Upper lobe of left lung (tissue), 4 donors: Measurements from ENCODE around the gene AGBL1.

ENCODE experiments used
- POLR2A ChIP-seq, 4 donors: fragments of 450-650 bp; IDR thresholded peaks; one replicate each; pipeline ENCODE4 v1.5.1; 2016 to 2017; ENCODE audit warnings: antibody characterized with exemption in 4 of 4, mild to moderate bottlenecking in 2 of 4
- TF ChIP-seq, protein P1 (sequence below), 6 experiments: fragments of 450-650 bp in 4 of 6; fragments of 200-600 bp in 2 of 6; sonication (generic) in 2 of 6; IDR thresholded peaks; one replicate each; pipeline ENCODE4 v1.5.1; 2016 to 2019; ENCODE audit warnings: antibody characterized with exemption in 6 of 6

DNA sequence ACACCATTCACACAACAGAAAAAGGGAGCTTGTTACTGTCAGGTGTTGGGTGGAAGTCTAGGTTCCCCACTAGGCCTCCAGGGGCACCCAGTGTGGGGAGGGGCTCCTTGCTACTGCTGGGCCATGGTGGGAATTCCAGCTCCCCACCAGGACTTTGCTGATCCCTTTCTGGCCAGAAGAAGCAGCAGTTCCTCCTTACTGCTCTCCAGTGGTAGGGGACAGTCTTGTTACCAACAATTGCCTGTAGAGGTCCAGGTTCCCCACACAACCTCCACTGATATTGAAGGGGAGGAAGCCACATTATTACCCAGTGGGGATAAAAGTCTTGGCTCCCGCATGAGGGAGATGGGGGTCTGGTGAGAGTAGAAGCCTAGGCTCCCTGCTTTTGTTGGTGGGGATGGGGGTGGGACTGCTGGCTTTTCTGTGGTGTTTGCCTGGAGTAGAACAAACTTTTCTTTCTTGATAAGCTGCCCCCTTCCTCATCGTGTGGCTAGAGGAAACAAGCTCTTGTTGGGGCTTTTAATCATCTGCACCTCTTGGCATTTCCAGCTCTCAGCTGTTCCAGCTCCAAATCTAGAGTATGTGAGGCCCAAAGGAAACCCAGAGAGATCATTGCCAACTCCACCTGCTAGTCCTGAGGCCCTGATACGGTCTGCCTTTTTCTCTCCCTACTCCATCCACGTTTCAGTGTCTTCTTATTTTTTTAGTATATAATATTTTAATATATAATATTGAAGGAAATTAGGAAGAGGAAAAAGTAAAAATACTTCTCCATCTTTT lies 824.2 kb downstream of the AGBL1 start:
- TF ChIP-seq, protein P1, sequence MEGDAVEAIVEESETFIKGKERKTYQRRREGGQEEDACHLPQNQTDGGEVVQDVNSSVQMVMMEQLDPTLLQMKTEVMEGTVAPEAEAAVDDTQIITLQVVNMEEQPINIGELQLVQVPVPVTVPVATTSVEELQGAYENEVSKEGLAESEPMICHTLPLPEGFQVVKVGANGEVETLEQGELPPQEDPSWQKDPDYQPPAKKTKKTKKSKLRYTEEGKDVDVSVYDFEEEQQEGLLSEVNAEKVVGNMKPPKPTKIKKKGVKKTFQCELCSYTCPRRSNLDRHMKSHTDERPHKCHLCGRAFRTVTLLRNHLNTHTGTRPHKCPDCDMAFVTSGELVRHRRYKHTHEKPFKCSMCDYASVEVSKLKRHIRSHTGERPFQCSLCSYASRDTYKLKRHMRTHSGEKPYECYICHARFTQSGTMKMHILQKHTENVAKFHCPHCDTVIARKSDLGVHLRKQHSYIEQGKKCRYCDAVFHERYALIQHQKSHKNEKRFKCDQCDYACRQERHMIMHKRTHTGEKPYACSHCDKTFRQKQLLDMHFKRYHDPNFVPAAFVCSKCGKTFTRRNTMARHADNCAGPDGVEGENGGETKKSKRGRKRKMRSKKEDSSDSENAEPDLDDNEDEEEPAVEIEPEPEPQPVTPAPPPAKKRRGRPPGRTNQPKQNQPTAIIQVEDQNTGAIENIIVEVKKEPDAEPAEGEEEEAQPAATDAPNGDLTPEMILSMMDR (IDR thresholded peaks at IDR 0.05), result no peak
- no peak for TF ChIP-seq POLR2A (IDR thresholded peaks at IDR 0.05)
